ENCODE measurements around the gene HOXC5.
A peak's percentile ranks its signal among the peaks of the same experiment; 100 is the strongest.

HOXC5 gene

GRCh38 chr12:54012631-54013409, 20.0 kb upstream of the HOXC5 start:
- TF ChIP-seq CTCF (IDR thresholded peaks at IDR 0.05; ENCODE audit: control insufficient read depth, extremely low read depth, insufficient read depth) = no peak
- H3K4me3 ChIP-seq (ENCODE audit: low read depth, low read length) = no peak overlapping the region
- DNase-seq (ENCODE audit: low read depth) = no peak

GRCh38 chr12:54014377-54015017, 18.4 kb upstream of the HOXC5 start:
- no peak for TF ChIP-seq CTCF (IDR thresholded peaks at IDR 0.05; ENCODE audit: control insufficient read depth, extremely low read depth, insufficient read depth)
- DNase-seq (ENCODE audit: low read depth) = no peak
- H3K4me3 ChIP-seq (ENCODE audit: low read depth, low read length) = no peak overlapping the region

GRCh38 chr12:54015018-54015931, 17.6 kb upstream of the HOXC5 start:
- no peak for DNase-seq (ENCODE audit: low read depth)
- TF ChIP-seq CTCF (IDR thresholded peaks at IDR 0.05; ENCODE audit: control insufficient read depth, extremely low read depth, insufficient read depth) = no peak
- H3K4me3 ChIP-seq (ENCODE audit: low read depth, low read length) = no peak overlapping the region

- H3K4me3 ChIP-seq (ENCODE audit: low read depth, low read length) = peak overlapping the region; percentile 95
- TF ChIP-seq CTCF (IDR thresholded peaks at IDR 0.05; ENCODE audit: control insufficient read depth, extremely low read depth, insufficient read depth) = no peak
- no peak for DNase-seq (ENCODE audit: low read depth)
Observed at GRCh38 chr12:54016051-54016450, 16.8 kb upstream of the HOXC5 start.

- H3K4me3 ChIP-seq (ENCODE audit: low read depth, low read length) = peak overlapping the region; percentile 95
- no peak for TF ChIP-seq CTCF (IDR thresholded peaks at IDR 0.05; ENCODE audit: control insufficient read depth, extremely low read depth, insufficient read depth)
- DNase-seq (ENCODE audit: low read depth) = peak; percentile 95
Observed at GRCh38 chr12:54016478-54016964, 16.3 kb upstream of the HOXC5 start.

- TF ChIP-seq CTCF (IDR thresholded peaks at IDR 0.05; ENCODE audit: control insufficient read depth, extremely low read depth, insufficient read depth) = no peak
- H3K4me3 ChIP-seq (ENCODE audit: low read depth, low read length) = peak overlapping the region; percentile 95
- no peak for DNase-seq (ENCODE audit: low read depth)
Observed at GRCh38 chr12:54017027-54017788, 15.6 kb upstream of the HOXC5 start.
